ENCODE results near the gene LPGAT1. TPM values are rescaled to one million over a fixed set of nuclear protein-coding genes. Genes with fewer than 3 reads are reported as not detected.

LPGAT1 gene
- total RNA-seq: 102 TPM

GRCh38 chr1:211830328-211831142 is at the start of gene LPGAT1:
LPGAT1 (minus strand) TSS chr1:211830763; CDS start chr1:211829296, 1,467 bp downstream.

Small RNA genes within 50 kb of the gene (small RNA-seq; reads per million reads assigned to genes)
- gene RF00019 (ENCODE audit: low replicate concordance): not detected
- not detected for gene RN7SL344P (ENCODE audit: low replicate concordance)

Other genes starting within 250 kb of the LPGAT1 start
- 3.8 TPM for gene NEK2, start 155.1 kb downstream of the LPGAT1 start, total RNA-seq
- 43.5 TPM for gene INTS7, start 204.8 kb upstream of the LPGAT1 start, total RNA-seq
- gene DTL, start 205.0 kb upstream of the LPGAT1 start, total RNA-seq: 6.6 TPM